A549 treated with AZD2906 at 1 μM for 4 hours (cell line): ENCODE results near the gene MYT1. TPM values are rescaled to one million over a fixed set of nuclear protein-coding genes. Genes with fewer than 3 reads are reported as not detected.

Source experiments
- total RNA-seq: library from RNA; stranded (reverse); fragments of 200-300 nt; extraction: Qiagen RNA extraction; gene quantifications from 5 replicates; pipeline ENCODE4 v1.2.3, GENCODE V29; 2022

MYT1 gene
- total RNA-seq: 0.11 to 0.75 TPM (median 0.22 TPM) in 5 replicates

DNA sequence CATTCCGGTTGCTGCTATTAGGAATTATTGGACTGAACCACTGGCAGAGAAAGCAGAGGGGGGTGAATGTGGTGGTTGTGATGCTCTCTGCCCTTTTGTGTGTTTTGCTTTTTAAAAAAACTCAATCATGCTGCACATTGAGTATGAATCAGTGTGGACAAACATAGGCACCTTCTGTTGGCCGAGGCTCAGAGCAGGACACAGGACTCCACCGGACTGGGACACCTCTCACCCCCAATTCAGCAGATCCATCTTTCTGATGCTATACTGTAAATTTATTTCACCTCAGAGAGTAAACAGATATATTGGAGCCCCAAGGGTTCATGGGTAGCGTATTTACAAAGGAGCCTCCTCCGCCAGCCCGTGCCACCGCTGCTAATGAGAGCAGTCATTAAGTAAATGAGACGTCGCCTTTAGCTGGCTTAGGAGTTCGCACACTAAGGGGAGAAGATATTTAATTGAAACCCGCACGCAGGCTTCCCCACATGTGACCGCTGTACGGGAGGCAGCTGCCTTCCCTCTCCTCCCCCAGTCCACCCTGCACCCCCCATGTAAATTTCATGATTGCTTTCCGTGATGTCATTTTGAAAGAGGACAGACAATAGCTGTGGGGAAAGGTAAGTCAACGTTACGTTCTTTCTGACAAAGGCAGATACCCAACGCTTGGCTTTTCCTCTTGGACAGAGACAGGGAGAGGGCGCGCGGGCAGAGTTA lies at the start of gene MYT1:
Gene MYT1, plus strand, starts transcription at position 330 of the 714 bp plus-strand sequence. CDS start 34,410 bp downstream, outside the sequence.

DNA sequence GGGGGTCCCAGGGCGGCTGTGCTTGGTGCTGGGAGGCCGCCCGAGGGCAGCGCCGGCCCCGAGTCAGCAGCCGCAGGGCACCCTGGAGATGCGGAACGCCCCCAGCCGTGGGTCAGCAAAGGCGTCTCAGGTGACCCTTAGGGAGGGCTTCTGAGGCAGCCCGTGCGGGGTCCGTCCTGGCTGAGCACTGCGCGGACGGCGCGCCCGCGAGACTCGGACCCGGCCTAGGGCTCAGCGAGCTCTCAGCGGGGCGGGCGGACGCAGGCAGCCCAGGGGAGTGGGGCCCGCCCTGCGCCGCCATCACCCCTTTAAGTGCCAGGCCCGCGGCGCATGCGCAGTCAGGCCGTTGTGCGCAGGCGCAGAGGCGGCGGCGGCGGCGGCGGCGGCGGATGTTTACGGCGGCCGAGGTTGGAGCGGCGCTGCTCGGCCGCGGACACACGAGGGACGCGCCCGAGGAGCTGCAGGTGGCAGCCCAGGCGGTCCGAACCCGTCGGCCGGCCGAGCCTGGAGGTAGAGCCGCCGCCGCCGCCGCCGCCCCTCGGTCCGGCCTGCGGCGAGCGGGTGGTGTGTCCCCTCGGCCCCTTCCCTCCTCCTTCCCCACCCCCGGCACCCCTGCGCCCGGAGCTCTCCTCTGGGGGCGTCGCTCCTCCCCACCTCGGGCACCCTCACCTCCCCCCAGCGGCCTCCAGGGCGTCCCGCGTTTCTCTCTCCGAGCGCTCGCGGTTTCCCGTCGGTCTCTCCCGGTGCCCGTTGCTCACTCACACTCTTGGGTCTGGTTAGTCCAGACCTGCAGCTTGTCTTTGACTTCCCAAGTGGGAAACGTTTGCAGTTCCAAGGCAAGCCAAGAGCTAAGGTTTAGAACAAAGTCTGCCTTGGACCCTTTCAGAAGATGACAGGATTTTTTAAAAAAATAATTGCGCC lies 91.4 kb downstream of the MYT1 start, which contains the start of gene PCMTD2:
Gene PCMTD2, plus strand, starts transcription at position 388 of the 921 bp plus-strand sequence. CDS start 4,218 bp downstream, outside the sequence.

Other genes with a start within 250 kb of the MYT1 start
- 26.1 to 36.0 TPM (median 31.2 TPM) in 5 replicates for gene UCKL1, start 208.0 kb upstream of the MYT1 start, total RNA-seq
- gene ZNF512B, start 194.5 kb upstream of the MYT1 start, total RNA-seq: 10.2 to 13.7 TPM (median 11.8 TPM) in 5 replicates
- gene SAMD10, start 184.8 kb upstream of the MYT1 start, total RNA-seq: 0.05 TPM in 1 of 5 replicates, not detected in the others
- gene PRPF6, start 183.3 kb upstream of the MYT1 start, total RNA-seq: 52.7 to 54.9 TPM (median 54.7 TPM) in 5 replicates
- gene C20orf204, start 128.3 kb upstream of the MYT1 start, total RNA-seq: 0.10 to 0.56 TPM (median 0.41 TPM) in 5 replicates
- gene SOX18, start 114.8 kb upstream of the MYT1 start, total RNA-seq: 1.6 to 2.9 TPM (median 2.6 TPM) in 5 replicates
- gene TCEA2, start 101.3 kb upstream of the MYT1 start, total RNA-seq: 30.0 to 51.1 TPM (median 47.8 TPM) in 5 replicates
- 39.1 to 53.5 TPM (median 50.3 TPM) in 5 replicates for gene RGS19, start 84.9 kb upstream of the MYT1 start, total RNA-seq
- 1.3 to 2.3 TPM (median 1.7 TPM) in 5 replicates for gene OPRL1, start 84.4 kb upstream of the MYT1 start, total RNA-seq
- gene LKAAEAR1, start 80.1 kb upstream of the MYT1 start, total RNA-seq: 0.65 to 3.1 TPM (median 2.4 TPM) in 5 replicates
- not detected in 5 replicates for gene NPBWR2, start 56.9 kb upstream of the MYT1 start, total RNA-seq
- gene PCMTD2, start 91.3 kb downstream of the MYT1 start, total RNA-seq: 8.6 to 13.0 TPM (median 11.1 TPM) in 5 replicates